Erythroblast (primary cell): ENCODE data around the gene B4GALNT4.

ENCODE experiments used
- GATA1 ChIP-seq: IDR thresholded peaks from 2 replicates; pipeline ENCODE4 v1.6.1; 2011; ENCODE audit warnings: low read depth, mild to moderate bottlenecking, control low read depth, low read length, moderate library complexity
- POLR2A ChIP-seq: IDR thresholded peaks from 2 replicates; pipeline ENCODE4 v1.6.1; 2011; ENCODE audit warnings: mild to moderate bottlenecking, low read length

- TF ChIP-seq POLR2A (no peak), GATA1 (no peak)
Observed at GRCh38 chr11:429931-430456, 60.7 kb downstream of the B4GALNT4 start.
